ENCODE measurements around the gene AHNAK. TPM values are rescaled to one million over a fixed set of nuclear protein-coding genes. Genes with fewer than 3 reads are reported as not detected.

Gene AHNAK
- total RNA-seq, 1 experiment from 2014 or later, result 73.0 TPM

DNA sequence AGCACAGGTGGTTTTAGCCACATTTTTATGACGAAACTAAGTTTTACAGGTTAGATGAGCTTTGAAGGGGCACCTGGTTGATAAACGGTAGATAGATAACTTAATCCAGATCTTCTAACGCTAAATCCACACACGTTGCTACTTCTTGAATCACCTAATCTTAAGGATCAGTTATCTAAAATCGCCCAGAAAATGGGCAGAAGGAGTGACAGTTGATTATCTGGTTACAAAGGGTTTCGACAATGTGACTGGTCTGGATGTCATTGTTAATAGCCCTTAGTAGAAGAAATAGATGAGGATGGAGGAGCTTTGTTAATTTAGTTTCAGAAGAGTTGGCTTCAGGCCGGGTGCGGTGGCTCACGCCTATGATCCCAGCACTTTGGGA, 84.1 kb downstream of the AHNAK start:
- Histone ChIP-seq H3K4me1 (ENCODE audit: insufficient read depth, low read length, poor library complexity, severe bottlenecking) (no peaks in the 10 kb centered on the region), H3K27me3 (replicated peaks; ENCODE audit: insufficient read depth, low read depth, low read length, poor library complexity) (no peaks in the 10 kb centered on the region), H3K27ac (ENCODE audit: low read depth, low read length, poor library complexity, severe bottlenecking) (no peak overlapping the region), H3K36me3 (ENCODE audit: insufficient read depth, low read length, poor library complexity, severe bottlenecking) (no peaks in the 10 kb centered on the region), H3K9me3 (ENCODE audit: low read depth, low read length, poor library complexity, severe bottlenecking) (no peaks in the 10 kb centered on the region), H3K4me3 (ENCODE audit: low read depth, low read length, poor library complexity, severe bottlenecking) (no peak overlapping the region)
- POLR2A ChIA-PET (ENCODE audit: low non-redundant PET), result no interaction called here
- BruUV-seq (replicated peaks), result no TSS peak
- no peak for DNase-seq (ENCODE audit: low spot score)
- intact Hi-C loops (cut with micrococcal nuclease; ENCODE audit: unreplicated experiment), result no loop called here
- TF ChIP-seq EZH2 (IDR thresholded peaks at IDR 0.05; ENCODE audit: borderline replicate concordance, low read depth, low read length, poor library complexity, severe bottlenecking), result no peak
- TF ChIP-seq, protein P1, sequence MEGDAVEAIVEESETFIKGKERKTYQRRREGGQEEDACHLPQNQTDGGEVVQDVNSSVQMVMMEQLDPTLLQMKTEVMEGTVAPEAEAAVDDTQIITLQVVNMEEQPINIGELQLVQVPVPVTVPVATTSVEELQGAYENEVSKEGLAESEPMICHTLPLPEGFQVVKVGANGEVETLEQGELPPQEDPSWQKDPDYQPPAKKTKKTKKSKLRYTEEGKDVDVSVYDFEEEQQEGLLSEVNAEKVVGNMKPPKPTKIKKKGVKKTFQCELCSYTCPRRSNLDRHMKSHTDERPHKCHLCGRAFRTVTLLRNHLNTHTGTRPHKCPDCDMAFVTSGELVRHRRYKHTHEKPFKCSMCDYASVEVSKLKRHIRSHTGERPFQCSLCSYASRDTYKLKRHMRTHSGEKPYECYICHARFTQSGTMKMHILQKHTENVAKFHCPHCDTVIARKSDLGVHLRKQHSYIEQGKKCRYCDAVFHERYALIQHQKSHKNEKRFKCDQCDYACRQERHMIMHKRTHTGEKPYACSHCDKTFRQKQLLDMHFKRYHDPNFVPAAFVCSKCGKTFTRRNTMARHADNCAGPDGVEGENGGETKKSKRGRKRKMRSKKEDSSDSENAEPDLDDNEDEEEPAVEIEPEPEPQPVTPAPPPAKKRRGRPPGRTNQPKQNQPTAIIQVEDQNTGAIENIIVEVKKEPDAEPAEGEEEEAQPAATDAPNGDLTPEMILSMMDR (conservative IDR thresholded peaks at IDR 0.05; ENCODE audit: low read depth, low read length), result no peak
- CTCF ChIA-PET, result interaction anchor here (1.2 kb wide), 1 partner anchor 67 kb away, joined by 3 read pairs; no protein-coding TSS in a partner anchor

DNA sequence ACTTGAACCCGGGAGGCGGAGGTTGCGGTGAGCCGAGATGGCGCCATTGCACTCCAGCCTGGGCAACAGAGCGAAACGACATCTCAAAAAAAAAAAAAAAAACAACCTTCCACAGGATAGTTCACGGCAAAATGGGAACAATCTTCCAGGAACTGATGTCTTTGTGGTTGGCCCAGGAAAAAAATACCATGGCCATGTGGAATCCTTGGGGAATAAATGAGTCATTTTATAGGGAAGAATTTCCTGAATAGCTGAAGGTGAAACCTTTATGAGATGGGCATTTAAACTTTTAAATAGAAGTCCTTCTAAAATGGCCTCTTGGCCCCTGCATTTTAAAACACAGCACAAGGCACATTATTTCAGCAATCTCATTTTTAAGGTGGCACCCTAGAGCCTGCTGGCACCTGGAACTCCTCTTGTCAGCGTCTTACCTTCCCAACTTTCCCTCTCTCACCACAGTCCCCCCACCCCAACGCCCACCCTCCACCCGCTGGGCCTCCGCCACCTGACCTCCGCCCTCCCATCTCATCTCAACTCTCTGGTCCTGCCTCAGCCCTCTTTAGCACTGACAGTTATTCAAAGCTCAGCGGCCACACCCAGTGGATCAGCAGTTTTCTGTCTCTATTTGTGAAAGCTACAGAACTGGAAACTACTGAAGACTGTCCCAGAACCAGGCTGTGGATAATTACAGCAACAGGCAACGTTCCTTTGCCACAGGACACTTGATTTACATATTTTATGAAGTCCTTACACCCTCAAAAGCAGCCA, 84.7 kb downstream of the AHNAK start:
- H3K9me3 ChIP-seq (ENCODE audit: low read depth, low read length, poor library complexity, severe bottlenecking), result no peaks in the 10 kb centered on the region
- BruUV-seq (replicated peaks), result no TSS peak
- H3K4me1 ChIP-seq (ENCODE audit: insufficient read depth, low read length, poor library complexity, severe bottlenecking), result no peaks in the 10 kb centered on the region
- CTCF ChIA-PET, result interaction anchor here (1.2 kb wide), 1 partner anchor 67 kb away, joined by 3 read pairs; no protein-coding TSS in a partner anchor
- intact Hi-C loops (cut with micrococcal nuclease; ENCODE audit: unreplicated experiment), result no loop called here
- POLR2A ChIA-PET (ENCODE audit: low non-redundant PET), result no interaction called here
- no peak overlapping the region for H3K4me3 ChIP-seq (ENCODE audit: low read depth, low read length, poor library complexity, severe bottlenecking)
- H3K36me3 ChIP-seq (ENCODE audit: insufficient read depth, low read length, poor library complexity, severe bottlenecking), result no peaks in the 10 kb centered on the region
- DNase-seq (ENCODE audit: low spot score), result no peak
- no peak overlapping the region for H3K27ac ChIP-seq (ENCODE audit: low read depth, low read length, poor library complexity, severe bottlenecking)
- no peaks in the 10 kb centered on the region for H3K27me3 ChIP-seq (replicated peaks; ENCODE audit: insufficient read depth, low read depth, low read length, poor library complexity)
- TF ChIP-seq, protein P1 (conservative IDR thresholded peaks at IDR 0.05; ENCODE audit: low read depth, low read length), result no peak
- no peak for TF ChIP-seq EZH2 (IDR thresholded peaks at IDR 0.05; ENCODE audit: borderline replicate concordance, low read depth, low read length, poor library complexity, severe bottlenecking)

DNA sequence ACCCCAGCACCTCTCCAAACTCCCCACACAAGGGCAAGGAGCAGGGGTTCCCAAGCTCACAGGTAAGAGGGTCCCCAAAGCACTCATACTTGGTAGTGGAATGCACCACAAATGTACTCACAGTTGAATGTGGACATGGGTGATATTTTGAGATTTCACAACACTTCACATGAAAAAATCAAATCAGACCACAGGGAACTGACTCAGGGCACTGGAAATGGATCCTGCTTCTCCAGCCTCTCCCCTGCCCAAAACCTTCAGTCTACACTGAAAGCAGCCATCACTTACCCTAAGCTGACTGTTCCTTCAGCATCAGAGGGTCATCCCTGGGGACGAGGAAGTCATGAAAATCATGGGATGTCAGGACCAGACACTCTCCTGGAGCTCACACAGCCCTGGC, 87.5 kb downstream of the AHNAK start:
- TF ChIP-seq EZH2 (IDR thresholded peaks at IDR 0.05; ENCODE audit: borderline replicate concordance, low read depth, low read length, poor library complexity, severe bottlenecking), result no peak
- no TSS peak for BruUV-seq (replicated peaks)
- Histone ChIP-seq H3K4me3 (ENCODE audit: low read depth, low read length, poor library complexity, severe bottlenecking) (no peak overlapping the region), H3K27me3 (replicated peaks; ENCODE audit: insufficient read depth, low read depth, low read length, poor library complexity) (no peaks in the 10 kb centered on the region), H3K9me3 (ENCODE audit: low read depth, low read length, poor library complexity, severe bottlenecking) (no peaks in the 10 kb centered on the region), H3K36me3 (ENCODE audit: insufficient read depth, low read length, poor library complexity, severe bottlenecking) (no peaks in the 10 kb centered on the region), H3K27ac (ENCODE audit: low read depth, low read length, poor library complexity, severe bottlenecking) (no peak overlapping the region), H3K4me1 (ENCODE audit: insufficient read depth, low read length, poor library complexity, severe bottlenecking) (no peaks in the 10 kb centered on the region)
- POLR2A ChIA-PET (ENCODE audit: low non-redundant PET), result no interaction called here
- intact Hi-C loops (cut with micrococcal nuclease; ENCODE audit: unreplicated experiment), result no loop called here
- no peak for DNase-seq (ENCODE audit: low spot score)
- CTCF ChIA-PET, result interaction anchor here (1.4 kb wide), 1 partner anchor 34 kb away, joined by 7 read pairs; no protein-coding TSS in a partner anchor

All from A673 (cell line).